Measurements from ENCODE around the gene HUNK. TPM values are rescaled to one million over a fixed set of nuclear protein-coding genes. Genes with fewer than 3 reads are reported as not detected.

HUNK gene
- total RNA-seq, 1 donor from 2014 or later: 0.77 TPM

DNA sequence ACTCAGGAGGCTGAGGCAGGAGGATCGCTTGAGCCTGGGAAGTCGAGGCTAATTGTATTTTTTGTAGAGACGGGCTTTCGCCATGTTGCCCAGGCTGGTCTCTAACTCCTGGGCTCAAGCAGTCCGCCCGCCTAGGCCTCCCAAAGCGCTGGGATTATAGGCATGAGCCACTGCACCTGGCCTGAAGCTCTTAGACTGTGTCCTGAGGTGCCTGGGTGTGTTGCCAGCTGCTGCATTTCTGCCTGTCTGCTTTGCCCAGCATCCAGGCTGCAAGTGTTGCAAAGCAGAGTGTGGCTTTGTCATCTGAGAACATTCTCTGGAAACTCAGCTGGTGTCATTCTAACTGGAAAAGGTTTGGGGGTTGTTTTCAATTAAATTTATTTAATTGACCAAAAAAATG is 105.0 kb downstream of the HUNK start:
- Histone ChIP-seq H4K20me1 (ENCODE audit: insufficient read depth, low read length) (no peaks in the 10 kb centered on the region), H2AFZ (ENCODE audit: low read depth, low read length) (no peak overlapping the region), H3K4me3 (ENCODE audit: insufficient read depth, low read depth, low read length) (no peak overlapping the region), H3K4me2 (ENCODE audit: low read length) (no peak overlapping the region), H3K36me3 (ENCODE audit: insufficient read depth, low read length) (no peaks in the 10 kb centered on the region), H3K27me3 (ENCODE audit: insufficient read depth, low read length) (no peaks in the 10 kb centered on the region), H3K4me1 (ENCODE audit: insufficient read depth, low read length) (no peaks in the 10 kb centered on the region), H3K9me3 (ENCODE audit: insufficient read depth, low read depth, low read length) (no peaks in the 10 kb centered on the region), H3K27ac (ENCODE audit: low read depth, low read length) (no peak overlapping the region), H3K9ac (ENCODE audit: low read length) (no peak overlapping the region), H3K79me2 (ENCODE audit: insufficient read depth, low read length) (no peaks in the 10 kb centered on the region)
- no peaks in the 10 kb centered on the region for H3K36me3 Mint-ChIP-seq (ENCODE audit: low read depth, unreplicated experiment)
- H3K9me3 Mint-ChIP-seq (ENCODE audit: unreplicated experiment): no peaks in the 10 kb centered on the region
- no peak for DNase-seq (ENCODE audit: low read depth)
- H3K27me3 Mint-ChIP-seq (ENCODE audit: low read depth, unreplicated experiment): no peaks in the 10 kb centered on the region
- no peak overlapping the region for H3K4me3 Mint-ChIP-seq (ENCODE audit: unreplicated experiment)
- H3K4me1 Mint-ChIP-seq (ENCODE audit: low read depth, unreplicated experiment): no peaks in the 10 kb centered on the region
- no peak overlapping the region for H3K27ac Mint-ChIP-seq (ENCODE audit: unreplicated experiment)
- no peak for TF ChIP-seq EZH2 (IDR thresholded peaks at IDR 0.05; ENCODE audit: insufficient read depth, low read length)
- TF ChIP-seq, protein P1, sequence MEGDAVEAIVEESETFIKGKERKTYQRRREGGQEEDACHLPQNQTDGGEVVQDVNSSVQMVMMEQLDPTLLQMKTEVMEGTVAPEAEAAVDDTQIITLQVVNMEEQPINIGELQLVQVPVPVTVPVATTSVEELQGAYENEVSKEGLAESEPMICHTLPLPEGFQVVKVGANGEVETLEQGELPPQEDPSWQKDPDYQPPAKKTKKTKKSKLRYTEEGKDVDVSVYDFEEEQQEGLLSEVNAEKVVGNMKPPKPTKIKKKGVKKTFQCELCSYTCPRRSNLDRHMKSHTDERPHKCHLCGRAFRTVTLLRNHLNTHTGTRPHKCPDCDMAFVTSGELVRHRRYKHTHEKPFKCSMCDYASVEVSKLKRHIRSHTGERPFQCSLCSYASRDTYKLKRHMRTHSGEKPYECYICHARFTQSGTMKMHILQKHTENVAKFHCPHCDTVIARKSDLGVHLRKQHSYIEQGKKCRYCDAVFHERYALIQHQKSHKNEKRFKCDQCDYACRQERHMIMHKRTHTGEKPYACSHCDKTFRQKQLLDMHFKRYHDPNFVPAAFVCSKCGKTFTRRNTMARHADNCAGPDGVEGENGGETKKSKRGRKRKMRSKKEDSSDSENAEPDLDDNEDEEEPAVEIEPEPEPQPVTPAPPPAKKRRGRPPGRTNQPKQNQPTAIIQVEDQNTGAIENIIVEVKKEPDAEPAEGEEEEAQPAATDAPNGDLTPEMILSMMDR (IDR thresholded peaks at IDR 0.05; ENCODE audit: insufficient read depth, low read depth, low read length): no peak
- FAIRE-seq: no peak

DNA sequence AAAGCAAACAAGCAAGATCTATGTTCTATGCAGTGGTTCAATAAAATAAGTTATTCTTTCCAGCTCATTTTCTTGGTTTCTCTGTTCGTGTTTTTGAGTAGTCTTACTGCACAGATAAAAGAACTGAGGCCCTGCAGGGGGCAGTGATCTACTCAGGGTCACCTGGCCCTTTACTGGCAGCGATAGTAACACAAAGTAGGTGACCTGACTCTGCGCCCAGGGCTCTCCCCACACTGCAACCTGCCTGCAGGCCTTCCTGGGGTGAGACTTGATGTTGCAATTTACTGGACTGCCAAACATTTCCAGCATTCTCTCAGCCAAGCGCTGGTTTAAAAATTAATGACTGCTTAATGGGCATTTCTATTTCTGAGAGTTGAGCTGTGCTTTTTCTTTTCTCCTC is 110.3 kb downstream of the HUNK start:
- no peak overlapping the region for H3K4me2 ChIP-seq (ENCODE audit: low read length)
- Mint-ChIP-seq H3K36me3 (ENCODE audit: low read depth, unreplicated experiment) (no peaks in the 10 kb centered on the region), H3K4me3 (ENCODE audit: unreplicated experiment) (no peak overlapping the region), H3K4me1 (ENCODE audit: low read depth, unreplicated experiment) (no peaks in the 10 kb centered on the region), H3K27me3 (ENCODE audit: low read depth, unreplicated experiment) (peaks cover 13% of the 10 kb centered on the region), H3K27ac (ENCODE audit: unreplicated experiment) (no peak overlapping the region), H3K9me3 (ENCODE audit: unreplicated experiment) (no peaks in the 10 kb centered on the region)
- no peaks in the 10 kb centered on the region for H4K20me1 ChIP-seq (ENCODE audit: insufficient read depth, low read length)
- H3K36me3 ChIP-seq (ENCODE audit: insufficient read depth, low read length): no peaks in the 10 kb centered on the region
- no peak overlapping the region for H3K4me3 ChIP-seq (ENCODE audit: insufficient read depth, low read depth, low read length)
- no peak for TF ChIP-seq EZH2 (IDR thresholded peaks at IDR 0.05; ENCODE audit: insufficient read depth, low read length)
- TF ChIP-seq, protein P1 (IDR thresholded peaks at IDR 0.05; ENCODE audit: insufficient read depth, low read depth, low read length): no peak
- FAIRE-seq: no peak
- no peak overlapping the region for H3K9ac ChIP-seq (ENCODE audit: low read length)
- H3K27ac ChIP-seq (ENCODE audit: low read depth, low read length): no peak overlapping the region
- H3K4me1 ChIP-seq (ENCODE audit: insufficient read depth, low read length): no peaks in the 10 kb centered on the region
- H2AFZ ChIP-seq (ENCODE audit: low read depth, low read length): no peak overlapping the region
- no peak for DNase-seq (ENCODE audit: low read depth)
- no peaks in the 10 kb centered on the region for H3K9me3 ChIP-seq (ENCODE audit: insufficient read depth, low read depth, low read length)
- H3K79me2 ChIP-seq (ENCODE audit: insufficient read depth, low read length): no peaks in the 10 kb centered on the region
- no peaks in the 10 kb centered on the region for H3K27me3 ChIP-seq (ENCODE audit: insufficient read depth, low read length)

DNA sequence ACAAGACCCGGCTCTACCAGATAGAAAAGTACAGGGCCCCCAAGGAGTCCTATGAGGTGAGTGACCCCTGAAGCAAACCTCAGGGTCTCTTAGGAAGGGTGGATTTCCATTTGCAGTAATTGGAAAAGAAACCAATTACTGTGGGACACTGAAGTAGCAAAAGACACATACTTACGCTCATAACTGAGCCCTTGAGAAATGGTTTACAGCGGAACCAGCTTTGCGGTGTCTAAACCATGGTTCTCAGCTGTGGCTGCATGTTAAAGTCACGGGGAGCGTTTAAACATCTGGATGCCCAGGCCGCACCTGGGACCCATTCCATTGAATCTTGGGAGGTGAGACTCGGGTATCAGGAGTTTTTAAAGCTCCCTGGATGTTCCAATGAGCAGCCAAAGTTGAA is 110.7 kb downstream of the HUNK start:
- no peaks in the 10 kb centered on the region for H3K36me3 Mint-ChIP-seq (ENCODE audit: low read depth, unreplicated experiment)
- H3K4me3 ChIP-seq (ENCODE audit: insufficient read depth, low read depth, low read length): no peak overlapping the region
- no peaks in the 10 kb centered on the region for H3K9me3 ChIP-seq (ENCODE audit: insufficient read depth, low read depth, low read length)
- no peak for TF ChIP-seq EZH2 (IDR thresholded peaks at IDR 0.05; ENCODE audit: insufficient read depth, low read length)
- TF ChIP-seq, protein P1 (IDR thresholded peaks at IDR 0.05; ENCODE audit: insufficient read depth, low read depth, low read length): no peak
- no peaks in the 10 kb centered on the region for H3K79me2 ChIP-seq (ENCODE audit: insufficient read depth, low read length)
- no peaks in the 10 kb centered on the region for H3K4me1 ChIP-seq (ENCODE audit: insufficient read depth, low read length)
- no peaks in the 10 kb centered on the region for H3K27me3 ChIP-seq (ENCODE audit: insufficient read depth, low read length)
- no peaks in the 10 kb centered on the region for H3K9me3 Mint-ChIP-seq (ENCODE audit: unreplicated experiment)
- no peak overlapping the region for H3K4me2 ChIP-seq (ENCODE audit: low read length)
- no peak for DNase-seq (ENCODE audit: low read depth)
- H3K4me1 Mint-ChIP-seq (ENCODE audit: low read depth, unreplicated experiment): no peaks in the 10 kb centered on the region
- FAIRE-seq: no peak
- no peaks in the 10 kb centered on the region for H3K36me3 ChIP-seq (ENCODE audit: insufficient read depth, low read length)
- H3K9ac ChIP-seq (ENCODE audit: low read length): no peak overlapping the region
- no peaks in the 10 kb centered on the region for H4K20me1 ChIP-seq (ENCODE audit: insufficient read depth, low read length)
- H2AFZ ChIP-seq (ENCODE audit: low read depth, low read length): no peak overlapping the region
- H3K27me3 Mint-ChIP-seq (ENCODE audit: low read depth, unreplicated experiment): peaks cover 13% of the 10 kb centered on the region
- no peak overlapping the region for H3K4me3 Mint-ChIP-seq (ENCODE audit: unreplicated experiment)
- H3K27ac ChIP-seq (ENCODE audit: low read depth, low read length): no peak overlapping the region
- H3K27ac Mint-ChIP-seq (ENCODE audit: unreplicated experiment): no peak overlapping the region

Data from astrocyte (in vitro differentiated cells and primary cell).